Measurements from ENCODE around the gene OMP.

Gene OMP

GRCh38 chr11:77150836-77151235 is 48.2 kb downstream of the OMP start:
- in situ Hi-C loops (cut with MboI; ENCODE audit: low sequenced_read_pairs): no loop called here

DNA sequence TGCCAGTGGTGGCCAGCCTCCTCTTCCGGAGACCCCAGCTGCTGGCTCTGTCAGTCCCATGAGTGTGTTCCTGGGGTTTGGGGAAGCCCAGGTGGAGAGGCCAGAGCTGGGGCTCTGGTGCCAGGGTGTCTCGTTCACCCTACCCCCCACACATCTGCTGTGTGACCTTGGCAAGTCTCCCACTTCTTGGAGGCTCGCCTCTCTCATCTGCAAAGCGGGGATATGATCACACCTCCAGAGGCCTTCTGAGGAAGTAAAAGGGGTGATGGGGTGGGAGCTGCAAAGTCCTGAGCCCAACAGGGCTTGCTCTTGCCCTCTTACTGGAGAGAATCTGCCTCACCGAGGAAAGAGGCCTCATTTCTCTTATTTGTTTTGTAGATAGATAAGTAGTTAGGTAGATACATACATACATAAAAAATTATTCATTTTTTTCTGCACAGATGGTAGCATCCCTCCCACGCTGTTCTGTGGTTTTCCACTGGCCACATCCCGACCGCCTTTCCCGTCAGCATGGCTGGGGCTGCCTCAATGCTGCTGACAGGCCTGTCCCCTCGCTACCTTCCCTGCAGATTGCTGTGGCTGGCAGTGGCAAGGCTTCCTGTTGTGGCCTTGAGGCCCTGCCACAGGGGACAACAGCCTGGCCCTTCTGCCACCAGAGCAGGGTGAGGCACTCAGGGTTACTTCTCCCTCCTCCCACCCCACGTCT is 49.3 kb downstream of the OMP start:
- in situ Hi-C loops (cut with MboI; ENCODE audit: low sequenced_read_pairs): no loop called here

DNA sequence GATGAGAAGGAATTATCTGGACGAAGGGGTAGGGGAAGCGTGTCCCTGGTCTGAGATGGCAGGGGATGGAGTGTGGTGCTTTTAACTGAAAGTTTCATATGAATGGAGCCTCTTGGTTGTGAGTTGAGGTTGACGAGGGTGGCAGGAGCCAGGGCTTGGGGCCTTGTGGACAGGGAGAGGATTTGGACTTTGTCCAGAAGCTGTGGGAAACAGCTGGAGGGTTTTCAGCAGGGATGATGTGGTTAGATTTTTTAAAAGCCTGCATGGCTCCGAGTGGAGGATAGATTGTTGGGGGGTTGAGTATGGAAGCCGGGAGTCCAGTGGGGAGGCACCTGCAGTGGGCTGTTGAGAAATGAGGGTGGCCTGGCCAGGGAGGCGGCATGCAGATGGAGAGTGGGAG is 50.2 kb downstream of the OMP start:
- in situ Hi-C loops (cut with MboI; ENCODE audit: low sequenced_read_pairs): no loop called here
